Mesendoderm (in vitro differentiated cells): ENCODE measurements around the gene KHSRP.

Experiments used
- DNase-seq: peaks from one replicate; pipeline ENCODE4 v3.0.0; 2013
- H2AK5ac ChIP-seq: 2 replicates; pipeline ENCODE4 v1.6.1; 2013; ENCODE audit warnings: low read length, inconsistent platforms
- H2BK120ac ChIP-seq: 2 replicates; pipeline ENCODE4 v1.6.1; 2013; ENCODE audit warnings: low read depth, mild to moderate bottlenecking, low read length, moderate library complexity, mixed read lengths
- H2BK15ac ChIP-seq: replicated peaks from 2 replicates; pipeline ENCODE4 v1.6.1; 2013; ENCODE audit warnings: low read depth, mild to moderate bottlenecking, moderate library complexity
- H2BK5ac ChIP-seq: 2 replicates; pipeline ENCODE4 v1.6.1; 2013; ENCODE audit warnings: low read length, inconsistent platforms
- H3K18ac ChIP-seq: 2 replicates; pipeline ENCODE4 v1.6.1; 2013; ENCODE audit warnings: mild to moderate bottlenecking, low read length, mixed read lengths
- H3K23ac ChIP-seq: one replicate; pipeline ENCODE4 v1.6.1; 2013; ENCODE audit warnings: low read length
- H3K27ac ChIP-seq: 2 replicates; pipeline ENCODE4 v1.5.1; 2013; ENCODE audit warnings: low read depth, mild to moderate bottlenecking, inconsistent platforms, low read length, moderate library complexity
- H3K27me3 ChIP-seq: 2 replicates; pipeline ENCODE4 v1.6.1; 2013; ENCODE audit warnings: low read length, control low read depth, mild to moderate bottlenecking, inconsistent platforms; ENCODE audit not compliant: insufficient read depth, poor library complexity
- H3K36me3 ChIP-seq: 2 replicates; pipeline ENCODE4 v1.6.1; 2013; ENCODE audit warnings: low read length, inconsistent platforms; ENCODE audit not compliant: control insufficient read depth, insufficient read depth
- H3K4ac ChIP-seq: one replicate; pipeline ENCODE4 v1.6.1; 2013; ENCODE audit warnings: low read depth, mild to moderate bottlenecking, low read length, moderate library complexity
- H3K4me1 ChIP-seq: 2 replicates; pipeline ENCODE4 v1.6.1; 2013; ENCODE audit warnings: low read depth, low read length, inconsistent platforms; ENCODE audit not compliant: control insufficient read depth
- H3K4me2 ChIP-seq: 2 replicates; pipeline ENCODE4 v1.6.1; 2013; ENCODE audit warnings: low read length
- H3K4me3 ChIP-seq: 2 replicates; pipeline ENCODE4 v1.5.1; 2013; ENCODE audit warnings: mild to moderate bottlenecking, low read length
- H3K56ac ChIP-seq: one replicate; pipeline ENCODE4 v1.6.1; 2013; ENCODE audit warnings: low read length
- H3K79me1 ChIP-seq: 2 replicates; pipeline ENCODE4 v1.6.1; 2013; ENCODE audit warnings: low read length, inconsistent platforms
- H3K79me2 ChIP-seq: 2 replicates; pipeline ENCODE4 v1.6.1; 2013; ENCODE audit warnings: mild to moderate bottlenecking, low read length; ENCODE audit not compliant: control insufficient read depth, insufficient read depth
- H3K9ac ChIP-seq: 2 replicates; pipeline ENCODE4 v1.6.1; 2013; ENCODE audit warnings: low read length, inconsistent platforms
- H4K5ac ChIP-seq: one replicate; pipeline ENCODE4 v1.6.1; 2013; ENCODE audit warnings: low read length
- H4K8ac ChIP-seq: one replicate; pipeline ENCODE4 v1.6.1; 2013; ENCODE audit warnings: low read depth, mild to moderate bottlenecking, control low read depth, low read length, moderate library complexity
- WGBS: extraction: QIAGEN DNeasy Blood & Tissue Kit; methylation state at CpG from one replicate; pipeline ENCODE4 v1.1.7; 2013; ENCODE audit warnings: low lambda C conversion rate, missing lambda C conversion rate; ENCODE audit not compliant: insufficient coverage; ENCODE audit errors: extremely low coverage; 5-methylcytosine and 5-hydroxymethylcytosine counted together

The KHSRP gene

GRCh38 chr19:6446452-6446851 lies 21.8 kb upstream of the KHSRP start:
- Histone ChIP-seq H3K4me2 (no peak overlapping the region), H3K23ac (no peak overlapping the region), H2BK120ac (no peak overlapping the region), H3K4ac (no peak overlapping the region), H3K56ac (no peak overlapping the region), H4K5ac (no peak overlapping the region), H3K79me1 (no peaks in the 10 kb centered on the region), H3K27me3 (no peaks in the 10 kb centered on the region), H3K27ac (no peak overlapping the region), H3K18ac (no peak overlapping the region), H3K36me3 (no peaks in the 10 kb centered on the region), H3K4me1 (no peaks in the 10 kb centered on the region), H3K79me2 (no peaks in the 10 kb centered on the region), H2BK15ac (no peak overlapping the region), H3K9ac (no peak overlapping the region), H2AK5ac (no peak overlapping the region), H3K4me3 (no peak overlapping the region), H2BK5ac (no peak overlapping the region), H4K8ac (no peak overlapping the region)
- no CpG with 5 or more reads among the region's 3 CpGs for WGBS
- DNase-seq = no peak

- Histone ChIP-seq H3K79me1 (no peaks in the 10 kb centered on the region), H2BK120ac (no peak overlapping the region), H3K18ac (no peak overlapping the region), H3K9ac (no peak overlapping the region), H4K8ac (no peak overlapping the region), H3K23ac (no peak overlapping the region), H3K56ac (no peak overlapping the region), H2AK5ac (no peak overlapping the region), H4K5ac (no peak overlapping the region), H3K4ac (no peak overlapping the region), H3K36me3 (no peaks in the 10 kb centered on the region), H3K4me3 (no peak overlapping the region), H3K27ac (no peak overlapping the region), H3K27me3 (no peaks in the 10 kb centered on the region), H2BK15ac (no peak overlapping the region), H2BK5ac (no peak overlapping the region), H3K79me2 (no peaks in the 10 kb centered on the region), H3K4me2 (no peak overlapping the region), H3K4me1 (no peaks in the 10 kb centered on the region)
- no peak for DNase-seq
- no CpG with 5 or more reads among the region's 13 CpGs for WGBS
Observed at GRCh38 chr19:6443986-6444385, 19.4 kb upstream of the KHSRP start.

- Histone ChIP-seq H3K9ac (no peak overlapping the region), H3K4me3 (no peak overlapping the region), H3K79me2 (no peaks in the 10 kb centered on the region), H3K36me3 (no peaks in the 10 kb centered on the region), H3K23ac (no peak overlapping the region), H3K27me3 (no peaks in the 10 kb centered on the region), H2BK15ac (no peak overlapping the region), H2BK120ac (no peak overlapping the region), H2AK5ac (no peak overlapping the region), H3K27ac (no peak overlapping the region), H2BK5ac (no peak overlapping the region), H3K56ac (no peak overlapping the region), H4K5ac (no peak overlapping the region), H3K79me1 (no peaks in the 10 kb centered on the region), H3K4me1 (no peaks in the 10 kb centered on the region), H3K4ac (no peak overlapping the region), H3K18ac (no peak overlapping the region), H3K4me2 (no peak overlapping the region), H4K8ac (no peak overlapping the region)
- DNase-seq = no peak
- WGBS = no CpG with 5 or more reads among the region's 13 CpGs
Observed at GRCh38 chr19:6442087-6442688, 17.6 kb upstream of the KHSRP start.

- H3K18ac ChIP-seq = no peak overlapping the region
- no peak overlapping the region for H3K56ac ChIP-seq
- no peaks in the 10 kb centered on the region for H3K4me1 ChIP-seq
- no peaks in the 10 kb centered on the region for H3K27me3 ChIP-seq
- H3K79me1 ChIP-seq = no peaks in the 10 kb centered on the region
- no peak overlapping the region for H4K5ac ChIP-seq
- H3K4me3 ChIP-seq = no peak overlapping the region
- no peak overlapping the region for H3K27ac ChIP-seq
- no peaks in the 10 kb centered on the region for H3K36me3 ChIP-seq
- no peak overlapping the region for H2BK120ac ChIP-seq
- no peak overlapping the region for H2BK5ac ChIP-seq
- no peak overlapping the region for H3K23ac ChIP-seq
- WGBS = no CpG with 5 or more reads among the region's 3 CpGs
- no peak overlapping the region for H3K4ac ChIP-seq
- H3K79me2 ChIP-seq = no peaks in the 10 kb centered on the region
- no peak overlapping the region for H2AK5ac ChIP-seq
- H4K8ac ChIP-seq = no peak overlapping the region
- no peak overlapping the region for H3K9ac ChIP-seq
- H3K4me2 ChIP-seq = no peak overlapping the region
- no peak for DNase-seq
- no peak overlapping the region for H2BK15ac ChIP-seq
Observed at GRCh38 chr19:6440905-6441304, 16.3 kb upstream of the KHSRP start.

DNA sequence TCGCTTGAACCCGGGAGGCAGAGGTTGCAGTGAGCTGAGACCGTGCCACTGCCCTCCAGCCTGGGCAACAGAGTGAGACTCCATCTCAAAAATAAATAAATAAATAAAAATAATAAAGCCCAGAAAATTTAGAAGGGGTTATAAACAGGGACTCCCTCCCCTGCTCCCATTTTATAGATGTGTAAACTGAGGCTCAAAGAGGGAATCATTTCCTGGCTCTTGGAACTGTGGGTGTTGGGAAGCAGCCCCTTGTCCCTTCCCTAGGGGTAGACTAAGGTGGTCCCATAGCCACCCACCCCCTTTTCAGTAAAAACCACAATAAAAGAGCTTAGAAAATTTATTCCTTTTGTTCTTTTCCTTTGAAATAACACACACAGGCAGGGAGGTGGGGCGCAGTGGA lies 15.1 kb upstream of the KHSRP start:
- H3K4ac ChIP-seq = no peak overlapping the region
- no peak overlapping the region for H3K56ac ChIP-seq
- no peak overlapping the region for H2BK5ac ChIP-seq
- H3K23ac ChIP-seq = no peak overlapping the region
- no peak for DNase-seq
- no peaks in the 10 kb centered on the region for H3K79me1 ChIP-seq
- no peaks in the 10 kb centered on the region for H3K4me1 ChIP-seq
- no peak overlapping the region for H3K9ac ChIP-seq
- H3K27me3 ChIP-seq = no peaks in the 10 kb centered on the region
- H4K8ac ChIP-seq = no peak overlapping the region
- H3K18ac ChIP-seq = no peak overlapping the region
- no peak overlapping the region for H2AK5ac ChIP-seq
- H3K27ac ChIP-seq = no peak overlapping the region
- no CpG with 5 or more reads among the region's 4 CpGs for WGBS
- H3K4me3 ChIP-seq = no peak overlapping the region
- H2BK15ac ChIP-seq = no peak overlapping the region
- no peaks in the 10 kb centered on the region for H3K79me2 ChIP-seq
- no peak overlapping the region for H4K5ac ChIP-seq
- no peaks in the 10 kb centered on the region for H3K36me3 ChIP-seq
- H2BK120ac ChIP-seq = no peak overlapping the region
- no peak overlapping the region for H3K4me2 ChIP-seq

DNA sequence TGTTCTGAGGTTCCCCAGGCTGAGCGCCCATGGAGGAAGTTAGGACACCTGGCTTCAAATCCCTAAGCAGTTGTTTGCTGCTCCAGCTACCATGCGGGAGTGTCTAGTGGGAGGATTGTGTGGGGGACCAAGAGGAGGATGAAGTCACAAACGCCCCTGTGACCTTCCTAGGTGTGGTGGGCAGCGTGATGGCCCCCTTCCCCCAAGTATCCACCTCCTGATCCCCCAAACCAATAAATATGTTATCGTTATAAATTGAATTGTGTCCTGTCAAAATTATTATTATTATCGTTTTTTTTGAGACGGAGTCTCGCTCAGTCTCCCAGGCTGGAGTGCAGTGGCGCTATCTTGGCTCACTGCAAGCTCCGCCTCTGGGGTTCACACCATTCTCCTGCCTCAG lies 9.1 kb upstream of the KHSRP start, which contains the start of gene SLC25A41:
TSS of gene SLC25A41 (minus strand) at position 101 of the 400 bp plus-strand sequence. CDS start at position 31, 70 bp downstream.
- Histone ChIP-seq H2BK5ac (no peak within 1 kb of the TSS), H3K27ac (no peak within 1 kb of the TSS), H4K5ac (no peak within 1 kb of the TSS), H3K79me2 (no peaks in the 10 kb centered on the region), H3K18ac (no peak within 1 kb of the TSS), H3K36me3 (no peaks in the 10 kb centered on the region), H3K9ac (no peak within 1 kb of the TSS), H3K4me1 (no peaks in the 10 kb centered on the region), H2BK120ac (no peak within 1 kb of the TSS), H3K4me3 (no peak within 1 kb of the TSS), H3K56ac (no peak within 1 kb of the TSS), H2AK5ac (no peak within 1 kb of the TSS), H4K8ac (no peak within 1 kb of the TSS), H3K4me2 (no peak within 1 kb of the TSS), H3K27me3 (no peaks in the 10 kb centered on the region), H3K23ac (no peak within 1 kb of the TSS), H3K4ac (no peak within 1 kb of the TSS), H2BK15ac (no peak within 1 kb of the TSS), H3K79me1 (no peaks in the 10 kb centered on the region)
- no peak for DNase-seq
- no CpG with 5 or more reads among the region's 10 CpGs for WGBS
